Natural killer cell (primary cell): ENCODE data around the gene HACE1. TPM values are rescaled to one million over a fixed set of nuclear protein-coding genes. Genes with fewer than 3 reads are reported as not detected.
"Not testable (repeated sequence)": the region's sequence is repeated elsewhere in the genome, so short reads cannot be mapped to it uniquely, and the experiment has no call there.

ENCODE experiments used
- ATAC-seq, 3 donors: fragments of 150-1000 bp in 2 of 3; fragments of 200-7000 bp in 1 of 3; cut with Tn5 transposase; 1 replicate in 1 of 3; 2 replicates in 2 of 3; pipeline ENCODE4 v1.10.0; 2021; ENCODE audit warnings: mild to moderate bottlenecking in 2 of 3, moderate library complexity in 2 of 3
- DNase-seq, 2 donors: peaks; one replicate each; pipeline versions ENCODE4 v3.0.0 to v3.0.0-alpha.2; 2013 to 2021; ENCODE audit warnings: mixed read lengths in 1 of 2
- H3K27ac ChIP-seq: one replicate; pipeline ENCODE4 v1.5.1; 2013; ENCODE audit warnings: mild to moderate bottlenecking, low read length
- H3K27me3 ChIP-seq: one replicate; pipeline ENCODE4 v1.6.1; 2013; ENCODE audit warnings: low read length; ENCODE audit not compliant: control insufficient read depth, insufficient read depth
- H3K36me3 ChIP-seq: one replicate; pipeline ENCODE4 v1.6.1; 2013; ENCODE audit warnings: low read length; ENCODE audit not compliant: control insufficient read depth, insufficient read depth
- H3K4me1 ChIP-seq: one replicate; pipeline ENCODE4 v1.6.1; 2013; ENCODE audit warnings: low read length; ENCODE audit not compliant: control insufficient read depth, insufficient read depth
- H3K4me3 ChIP-seq: one replicate; pipeline ENCODE4 v1.5.1; 2013; ENCODE audit warnings: low read length
- H3K9me3 ChIP-seq: one replicate; pipeline ENCODE4 v1.6.1; 2013; ENCODE audit warnings: low read length; ENCODE audit not compliant: control insufficient read depth, insufficient read depth
- H3K27ac Mint-ChIP-seq, 2 donors: one replicate each; pipeline ENCODE4 v1.8.0; 2022; ENCODE audit warnings: mild to moderate bottlenecking in 2 of 2, mixed read lengths in 2 of 2, moderate library complexity in 1 of 2
- H3K27me3 Mint-ChIP-seq, 2 donors: one replicate each; pipeline ENCODE4 v1.8.0; 2022; ENCODE audit warnings: low read depth in 2 of 2, mixed read lengths in 2 of 2
- H3K36me3 Mint-ChIP-seq: one replicate; pipeline ENCODE4 v1.8.0; 2022; ENCODE audit warnings: mixed read lengths
- H3K4me1 Mint-ChIP-seq, 2 donors: one replicate each; pipeline ENCODE4 v1.8.0; 2022; ENCODE audit warnings: mixed read lengths in 2 of 2
- H3K4me3 Mint-ChIP-seq: one replicate; pipeline ENCODE4 v1.8.0; 2022; ENCODE audit warnings: mild to moderate bottlenecking, moderate library complexity, mixed read lengths
- H3K9me3 Mint-ChIP-seq, 2 donors: one replicate each; pipeline ENCODE4 v1.8.0; 2022; ENCODE audit warnings: mixed read lengths in 2 of 2
- WGBS: methylation state at CpG from one replicate; pipeline ENCODE4 v1.1.7; 2013; ENCODE audit warnings: missing lambda C conversion rate; ENCODE audit not compliant: insufficient coverage; 5-methylcytosine and 5-hydroxymethylcytosine counted together
- intact Hi-C: fragments of 100-400 bp; cut with micrococcal nuclease; formaldehyde crosslinking; loops from one replicate; pipeline ENCODE4 v1.14.2; 2022
- total RNA-seq, 4 donors: library from RNA; stranded (reverse); fragments of 120-200 nt in 1 of 4; gene quantifications; one replicate each; pipeline versions ENCODE4 v1.2.3 to v1.2.4, GENCODE V29; 2013 to 2022
- TF ChIP-seq, protein P1 (sequence below): fragments of 200-600 bp; IDR thresholded peaks from one replicate; pipeline ENCODE4 v1.8.0; 2022; ENCODE audit warnings: antibody characterized with exemption

Gene HACE1
- total RNA-seq, 3 donors from 2014 or later (not counting 1 experiment from before 2014, with no cell fraction given): 9.6 to 12.6 (median 9.8) TPM

DNA sequence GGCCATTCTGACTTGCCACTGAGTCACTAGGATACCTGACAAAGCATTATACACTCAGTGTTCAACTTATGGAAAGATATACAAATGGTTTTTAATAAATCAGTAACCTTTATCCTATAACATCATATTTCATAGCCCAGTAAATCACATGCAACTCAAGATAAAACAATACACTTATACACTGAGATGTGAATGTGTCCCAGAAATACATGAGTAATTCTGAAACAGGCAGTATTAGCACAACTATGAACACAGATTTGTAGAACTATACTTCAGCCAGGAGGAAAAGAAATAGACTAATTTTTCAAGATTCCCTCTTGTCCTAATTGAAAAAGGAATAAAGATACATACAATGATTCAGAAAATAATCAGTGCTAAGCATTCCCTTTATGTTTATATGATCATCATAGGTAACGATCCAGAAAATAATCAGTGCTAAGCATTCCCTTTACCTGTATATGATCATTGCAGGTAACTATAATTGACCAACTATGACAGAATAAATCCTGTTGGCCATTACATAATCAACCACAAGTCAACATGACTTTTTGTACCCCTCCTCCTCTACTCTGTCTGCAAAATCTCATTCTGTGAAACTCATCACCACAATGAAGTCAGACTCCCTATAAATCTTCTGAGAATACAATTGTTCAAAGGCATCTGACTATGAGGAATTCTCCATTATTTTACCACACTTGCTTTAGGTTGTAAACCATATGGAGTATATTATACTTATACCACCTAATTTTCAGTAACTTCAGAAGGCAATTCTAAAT, 30.3 kb downstream of the HACE1 start:
- ATAC-seq (no peak), DNase-seq (no peak)
- H3K4me3 Mint-ChIP-seq: no peak overlapping the region
- intact Hi-C loops: no loop called here
- H3K27ac ChIP-seq: no peak overlapping the region
- no peaks in the 10 kb centered on the region for H3K36me3 Mint-ChIP-seq
- no peaks in the 10 kb centered on the region for H3K9me3 ChIP-seq
- H3K4me1 Mint-ChIP-seq: no peaks in the 10 kb centered on the region
- H3K4me1 ChIP-seq: no peaks in the 10 kb centered on the region
- no peaks in the 10 kb centered on the region for H3K27me3 Mint-ChIP-seq
- TF ChIP-seq, protein P1, sequence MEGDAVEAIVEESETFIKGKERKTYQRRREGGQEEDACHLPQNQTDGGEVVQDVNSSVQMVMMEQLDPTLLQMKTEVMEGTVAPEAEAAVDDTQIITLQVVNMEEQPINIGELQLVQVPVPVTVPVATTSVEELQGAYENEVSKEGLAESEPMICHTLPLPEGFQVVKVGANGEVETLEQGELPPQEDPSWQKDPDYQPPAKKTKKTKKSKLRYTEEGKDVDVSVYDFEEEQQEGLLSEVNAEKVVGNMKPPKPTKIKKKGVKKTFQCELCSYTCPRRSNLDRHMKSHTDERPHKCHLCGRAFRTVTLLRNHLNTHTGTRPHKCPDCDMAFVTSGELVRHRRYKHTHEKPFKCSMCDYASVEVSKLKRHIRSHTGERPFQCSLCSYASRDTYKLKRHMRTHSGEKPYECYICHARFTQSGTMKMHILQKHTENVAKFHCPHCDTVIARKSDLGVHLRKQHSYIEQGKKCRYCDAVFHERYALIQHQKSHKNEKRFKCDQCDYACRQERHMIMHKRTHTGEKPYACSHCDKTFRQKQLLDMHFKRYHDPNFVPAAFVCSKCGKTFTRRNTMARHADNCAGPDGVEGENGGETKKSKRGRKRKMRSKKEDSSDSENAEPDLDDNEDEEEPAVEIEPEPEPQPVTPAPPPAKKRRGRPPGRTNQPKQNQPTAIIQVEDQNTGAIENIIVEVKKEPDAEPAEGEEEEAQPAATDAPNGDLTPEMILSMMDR: no peak
- H3K27ac Mint-ChIP-seq: no peak overlapping the region
- H3K27me3 ChIP-seq: no peaks in the 10 kb centered on the region
- no peak overlapping the region for H3K4me3 ChIP-seq
- no peaks in the 10 kb centered on the region for H3K9me3 Mint-ChIP-seq
- WGBS: 89% methylated on average over 1 of the region's 1 CpG
- peaks cover 1% of the 10 kb centered on the region for H3K36me3 ChIP-seq

DNA sequence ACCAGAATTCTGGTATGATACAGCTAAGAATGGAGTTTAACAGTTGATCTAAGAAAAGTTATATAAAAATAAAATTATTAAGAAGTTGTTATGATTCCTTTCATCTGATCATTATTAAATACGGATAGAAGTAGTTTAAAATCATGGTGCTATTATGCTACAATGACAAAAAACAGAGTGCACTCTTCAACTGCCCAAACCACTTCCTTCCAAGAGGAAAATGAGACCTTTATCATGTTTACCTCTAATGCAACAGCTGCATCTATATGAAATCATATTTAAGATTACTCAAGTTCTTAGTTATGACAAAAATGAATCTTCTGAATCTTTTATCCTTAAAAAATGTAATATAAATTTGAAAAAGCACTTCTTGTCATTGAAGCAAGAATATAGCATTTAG, 31.2 kb downstream of the HACE1 start:
- H3K36me3 Mint-ChIP-seq: no peaks in the 10 kb centered on the region
- DNase-seq (no peak), ATAC-seq (no peak)
- intact Hi-C loops: no loop called here
- H3K9me3 ChIP-seq: no peaks in the 10 kb centered on the region
- H3K27ac ChIP-seq: no peak overlapping the region
- TF ChIP-seq, protein P1: no peak
- H3K9me3 Mint-ChIP-seq: no peaks in the 10 kb centered on the region
- H3K27me3 ChIP-seq: no peaks in the 10 kb centered on the region
- H3K36me3 ChIP-seq: peaks cover 1% of the 10 kb centered on the region
- H3K4me1 Mint-ChIP-seq: no peaks in the 10 kb centered on the region
- no peak overlapping the region for H3K27ac Mint-ChIP-seq
- H3K27me3 Mint-ChIP-seq: no peaks in the 10 kb centered on the region
- H3K4me3 Mint-ChIP-seq: no peak overlapping the region
- no peak overlapping the region for H3K4me3 ChIP-seq
- WGBS: no CpG with 5 or more reads among the region's 1 CpG
- H3K4me1 ChIP-seq: no peaks in the 10 kb centered on the region

DNA sequence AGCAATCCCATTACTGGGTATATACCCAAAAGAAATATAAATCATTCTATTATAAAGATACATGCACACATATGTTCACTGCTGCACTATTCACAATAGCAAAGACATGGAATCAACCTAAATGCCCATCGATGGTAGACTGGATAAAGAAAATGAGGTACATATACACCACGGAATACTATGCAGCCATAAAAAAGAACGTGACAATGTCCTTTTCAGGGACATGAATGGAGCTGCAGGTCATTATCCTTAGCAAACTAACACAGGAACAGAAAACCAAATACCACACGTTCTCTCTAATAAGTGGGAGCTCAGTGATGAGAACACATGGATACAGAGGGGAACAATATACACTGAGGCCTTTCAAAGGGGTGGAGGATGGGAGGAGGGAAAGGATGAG, 38.9 kb downstream of the HACE1 start:
- H3K9me3 ChIP-seq, H3K9me3 Mint-ChIP-seq, H3K4me3 ChIP-seq, H3K36me3 Mint-ChIP-seq, H3K27ac ChIP-seq, H3K36me3 ChIP-seq, DNase-seq, H3K27ac Mint-ChIP-seq, H3K4me1 ChIP-seq, H3K27me3 Mint-ChIP-seq, H3K4me1 Mint-ChIP-seq, ATAC-seq, intact Hi-C loops, H3K4me3 Mint-ChIP-seq, H3K27me3 ChIP-seq: not testable (repeated sequence)
- 100% methylated on average over 4 of the region's 4 CpGs for WGBS

DNA sequence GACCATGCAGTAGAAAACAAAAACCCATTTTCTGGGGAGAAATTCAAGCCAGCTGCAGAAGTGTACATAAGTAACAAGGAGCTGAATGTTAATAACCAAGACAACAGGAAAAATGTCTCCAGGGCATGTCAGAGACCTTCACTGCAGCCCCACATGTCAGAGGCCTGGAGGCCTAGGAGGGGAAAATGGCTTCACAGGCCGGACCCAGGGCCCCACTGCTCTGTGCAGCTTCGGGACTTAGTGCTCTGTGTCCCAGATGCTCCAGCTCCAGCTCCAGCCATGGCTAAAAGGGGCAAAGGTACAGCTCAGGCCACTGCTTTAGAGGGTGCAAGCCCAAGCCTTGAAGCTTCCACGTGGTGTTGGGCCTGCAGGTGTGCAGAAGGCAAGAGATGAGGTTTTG, 43.6 kb downstream of the HACE1 start:
- intact Hi-C loops: no loop called here
- Histone ChIP-seq H3K27me3 (no peaks in the 10 kb centered on the region), H3K9me3 (no peaks in the 10 kb centered on the region), H3K36me3 (no peaks in the 10 kb centered on the region), H3K4me3 (no peak overlapping the region), H3K27ac (no peak overlapping the region), H3K4me1 (no peaks in the 10 kb centered on the region)
- H3K4me1 Mint-ChIP-seq: no peaks in the 10 kb centered on the region
- H3K36me3 Mint-ChIP-seq: peaks cover 7% of the 10 kb centered on the region
- no peak overlapping the region for H3K27ac Mint-ChIP-seq
- H3K4me3 Mint-ChIP-seq: no peak overlapping the region
- DNase-seq: no peak
- no peaks in the 10 kb centered on the region for H3K27me3 Mint-ChIP-seq
- ATAC-seq: no peak
- no peaks in the 10 kb centered on the region for H3K9me3 Mint-ChIP-seq
- TF ChIP-seq, protein P1: no peak
- 87% methylated on average over 3 of the region's 3 CpGs for WGBS
